HCT116 (cell line): ENCODE measurements around the gene CAPN15. TPM values are rescaled to one million over a fixed set of nuclear protein-coding genes. Genes with fewer than 3 reads are reported as not detected.

Experiments
- ATAC-seq: fragments of 200-7000 bp; cut with Tn5 transposase; 2 replicates; pipeline ENCODE4 v1.9.1; 2020; ENCODE audit warnings: mild to moderate bottlenecking, moderate library complexity
- BruUV-seq: library from RNA; stranded (reverse); fragments of 400-500 nt; replicated peaks from 2 replicates; lab custom pipeline; 2021; lab: Mats Ljungman, UMichigan
- CTCF ChIA-PET: fragments of 300-600 bp; sonication (Branson Sonifier 250); formaldehyde crosslinking; loops from one replicate; lab custom pipeline; 2021; ENCODE audit warnings: antibody characterized with exemption; lab: Charles Lee
- POLR2A ChIA-PET: fragments of 300-600, 350-600 bp; sonication (Branson Sonifier 250); formaldehyde crosslinking; loops from one replicate; lab custom pipeline; 2021; ENCODE audit warnings: antibody characterized with exemption; lab: Charles Lee
- RAD21 ChIA-PET, 2 experiments: fragments of 300-600 bp; sonication (Branson Sonifier 250); formaldehyde crosslinking; loops; one replicate each; lab custom pipeline; 2023; ENCODE audit warnings: low total read pairs in 2 of 2; ENCODE audit not compliant: uncharacterized antibody in 2 of 2, unreplicated experiment in 2 of 2, low non-redundant PET in 1 of 2; lab: Charles Lee
- DNase-seq: peaks from one replicate; pipeline ENCODE4 v3.0.0-alpha.2; 2010; ENCODE audit warnings: low read depth, low spot score
- H2AFZ ChIP-seq: fragments of 200-600 bp; shearing (Covaris generic), sonication (generic); 2 replicates; pipeline ENCODE4 v1.6.1; 2017; ENCODE audit warnings: low read depth, mixed run types, mixed read lengths, antibody characterized with exemption, low read length; ENCODE audit not compliant: poor library complexity, severe bottlenecking
- H3K27ac ChIP-seq: 2 replicates; pipeline ENCODE4 v1.5.1; 2012; ENCODE audit warnings: low read depth, low read length
- H3K27me3 ChIP-seq: fragments of 200-600 bp; sonication (generic); 2 replicates; pipeline ENCODE4 v1.6.1; 2016; ENCODE audit warnings: mixed run types, low read length, mixed read lengths; ENCODE audit not compliant: insufficient read depth
- H3K36me3 ChIP-seq, 2 experiments: fragments of 200-500 bp in 1 of 2; fragments of 200-600 bp in 1 of 2; sonication (Bioruptor generic) in 1 of 2; sonication (generic) in 1 of 2; 2 replicates each; pipeline versions ENCODE4 v1.5.1 to v1.6.1; 2014 to 2016; ENCODE audit warnings: low read length in 2 of 2, inconsistent platforms in 1 of 2, mixed read lengths in 1 of 2, mixed run types in 1 of 2; ENCODE audit not compliant: insufficient read depth in 2 of 2, control insufficient read depth in 1 of 2
- H3K4me1 ChIP-seq, 2 experiments: fragments of 200-600 bp in 1 of 2; sonication (generic) in 1 of 2; 2 replicates each; pipeline versions ENCODE4 v1.5.1 to v1.6.1; 2012 to 2017; ENCODE audit warnings: low read length in 2 of 2, inconsistent platforms in 1 of 2, mild to moderate bottlenecking in 1 of 2, mixed read lengths in 1 of 2, mixed run types in 1 of 2, moderate library complexity in 1 of 2; ENCODE audit not compliant: insufficient read depth in 2 of 2, control insufficient read depth in 1 of 2
- H3K4me2 ChIP-seq: fragments of 200-600 bp; sonication (generic); 2 replicates; pipeline ENCODE4 v1.6.1; 2017; ENCODE audit warnings: mixed run types, low read length, mixed read lengths
- H3K4me3 ChIP-seq, 2 experiments: fragments of 200-600 bp in 1 of 2; sonication (generic) in 1 of 2; replicated peaks in 1 of 2; 2 replicates each; pipeline ENCODE4 v1.5.1; 2011 to 2016; ENCODE audit warnings: low read length in 2 of 2, control low read depth in 1 of 2, low read depth in 1 of 2, mild to moderate bottlenecking in 1 of 2, mixed read lengths in 1 of 2, mixed run types in 1 of 2
- H3K79me2 ChIP-seq: fragments of 200-600 bp; sonication (generic); 2 replicates; pipeline ENCODE4 v1.6.1; 2017; ENCODE audit warnings: mild to moderate bottlenecking, mixed run types, low read length, moderate library complexity, mixed read lengths; ENCODE audit not compliant: insufficient read depth
- H3K9ac ChIP-seq: fragments of 200-600 bp; sonication (generic); 2 replicates; pipeline ENCODE4 v1.6.1; 2016; ENCODE audit warnings: low read length, mixed read lengths
- H3K9me2 ChIP-seq: fragments of 200-600 bp; sonication (generic), shearing (Covaris generic); 2 replicates; pipeline ENCODE4 v1.6.1; 2017; ENCODE audit warnings: mixed run types, mild to moderate bottlenecking, moderate library complexity; ENCODE audit not compliant: insufficient read depth
- H3K9me3 ChIP-seq, 2 experiments: fragments of 200-500 bp in 1 of 2; fragments of 200-600 bp in 1 of 2; sonication (Bioruptor generic) in 1 of 2; sonication (generic) in 1 of 2; 2 replicates each; pipeline ENCODE4 v1.6.1; 2014 to 2017; ENCODE audit warnings: low read length in 2 of 2, mixed read lengths in 2 of 2, inconsistent platforms in 1 of 2, low read depth in 1 of 2, mild to moderate bottlenecking in 1 of 2, mixed run types in 1 of 2, moderate library complexity in 1 of 2; ENCODE audit not compliant: control insufficient read depth in 1 of 2, insufficient read depth in 1 of 2
- H4K20me1 ChIP-seq: fragments of 200-600 bp; sonication (generic), shearing (Covaris generic); 2 replicates; pipeline ENCODE4 v1.6.1; 2017; ENCODE audit warnings: mixed run types, mild to moderate bottlenecking, moderate library complexity; ENCODE audit not compliant: insufficient read depth
- CBX3 ChIP-seq: IDR thresholded peaks from 2 replicates; pipeline ENCODE4 v1.6.1; 2012; ENCODE audit warnings: low read depth
- CEBPB ChIP-seq: IDR thresholded peaks from 2 replicates; pipeline ENCODE4 v1.6.1; 2012; ENCODE audit warnings: low read depth
- CTCF ChIP-seq, 3 experiments: fragments of 200-600 bp in 1 of 3; sonication (generic) in 1 of 3; IDR thresholded peaks in 2 of 3; conservative IDR thresholded peaks in 1 of 3; 2 replicates each; pipeline ENCODE4 v1.5.1; 2012 to 2017; ENCODE audit warnings: low read depth in 2 of 3, low read length in 2 of 3, antibody characterized with exemption in 1 of 3, borderline replicate concordance in 1 of 3, control low read depth in 1 of 3, mild to moderate bottlenecking in 1 of 3, mixed read lengths in 1 of 3, mixed run types in 1 of 3, moderate library complexity in 1 of 3; ENCODE audit not compliant: insufficient read depth in 1 of 3
- EGR1 ChIP-seq: IDR thresholded peaks from 2 replicates; pipeline ENCODE4 v1.6.1; 2012; ENCODE audit warnings: low read depth
- EZH2 ChIP-seq: fragments of 200-600 bp; sonication (generic); IDR thresholded peaks from 2 replicates; pipeline ENCODE4 v1.6.1; 2017; ENCODE audit warnings: antibody characterized with exemption, mixed run types
- EZH2phosphoT487 ChIP-seq: fragments of 200-600 bp; IDR thresholded peaks from 2 replicates; pipeline ENCODE4 v1.6.1; 2018; ENCODE audit warnings: antibody characterized with exemption, borderline replicate concordance
- FOSL1 ChIP-seq: IDR thresholded peaks from 2 replicates; pipeline ENCODE4 v1.6.1; 2012; ENCODE audit warnings: low read depth
- JUND ChIP-seq: IDR thresholded peaks from 2 replicates; pipeline ENCODE4 v1.6.1; 2012
- POLR2AphosphoS5 ChIP-seq: IDR thresholded peaks from 2 replicates; pipeline ENCODE4 v1.6.1; 2011; ENCODE audit warnings: mild to moderate bottlenecking, low read depth, low read length, moderate library complexity
- RAD21 ChIP-seq: IDR thresholded peaks from 2 replicates; pipeline ENCODE4 v1.6.1; 2012; ENCODE audit warnings: low read depth, mild to moderate bottlenecking
- REST ChIP-seq: IDR thresholded peaks from 2 replicates; pipeline ENCODE4 v1.6.1; 2012; ENCODE audit warnings: low read depth
- SIN3A ChIP-seq: IDR thresholded peaks from 2 replicates; pipeline ENCODE4 v1.6.1; 2012; ENCODE audit warnings: low read depth
- YY1 ChIP-seq: IDR thresholded peaks from 2 replicates; pipeline ENCODE4 v1.6.1; 2011; ENCODE audit warnings: low read length, low read depth, moderate library complexity, mild to moderate bottlenecking; ENCODE audit not compliant: insufficient replicate concordance; ENCODE audit errors: extremely low read depth
- ZBTB33 ChIP-seq: IDR thresholded peaks from 2 replicates; pipeline ENCODE4 v1.6.1; 2011; ENCODE audit warnings: mild to moderate bottlenecking, low read length, moderate library complexity; ENCODE audit not compliant: insufficient replicate concordance; ENCODE audit errors: extremely low read depth
- ZFX ChIP-seq: fragments of 450-650 bp; IDR thresholded peaks from 2 replicates; pipeline ENCODE4 v1.6.1; 2017
- intact Hi-C: fragments of 100-400 bp; cut with micrococcal nuclease; formaldehyde crosslinking; loops from 2 replicates; pipeline ENCODE4 v1.10.0; 2022
- total RNA-seq: library from RNA; stranded (reverse); gene quantifications from one replicate; pipeline ENCODE4 v1.2.1, GENCODE V29; 2021; ENCODE audit not compliant: unreplicated experiment

The CAPN15 gene
- total RNA-seq, 1 experiment from 2014 or later = 39.0 TPM

GRCh38 chr16:591231-591630, 63.7 kb downstream of the CAPN15 start:
- peaks cover 33% of the 10 kb centered on the region; the same call in 1 of the 2 replicates for H3K79me2 ChIP-seq
- RAD21 ChIA-PET = no interaction called here
- CTCF ChIA-PET = no interaction called here
- H3K4me1 ChIP-seq = peaks cover 30 to 41% of the 10 kb centered on the region in 2 experiments
- no peaks in the 10 kb centered on the region for H3K27me3 ChIP-seq
- H3K4me3 ChIP-seq = peak overlapping the region in 1 of 2 experiments; percentile 69; a peak in 1 of 4 replicates
- H3K36me3 ChIP-seq = no peaks in the 10 kb centered on the region
- TF ChIP-seq EZH2 (no peak), RAD21 (no peak), YY1 (no peak), REST (no peak), EZH2phosphoT487 (no peak), CTCF (IDR thresholded peaks at IDR 0.05 in 2 of 3, conservative IDR thresholded peaks at IDR 0.05 in 1 of 3; ENCODE audit: borderline replicate concordance in 1 of 3, insufficient read depth in 1 of 3, low read depth in 2 of 3, low read length in 2 of 3) (no peak), ZBTB33 (no peak), FOSL1 (no peak), SIN3A (no peak), POLR2AphosphoS5 (no peak), ZFX (no peak), EGR1 (no peak), CBX3 (no peak), JUND (no peak), CEBPB (no peak)
- no peaks in the 10 kb centered on the region for H3K9me3 ChIP-seq
- H3K4me2 ChIP-seq = peak overlapping the region; percentile 77
- no peak overlapping the region for H2AFZ ChIP-seq
- H4K20me1 ChIP-seq = no peaks in the 10 kb centered on the region
- H3K27ac ChIP-seq = no peak overlapping the region
- H3K9ac ChIP-seq = no peak overlapping the region
- no peaks in the 10 kb centered on the region for H3K9me2 ChIP-seq
- POLR2A ChIA-PET = no interaction called here
- BruUV-seq = TSS peak; percentile 31
- no peak for ATAC-seq
- DNase-seq = no peak
- intact Hi-C loops = loop anchor here (5.0 kb wide), 1 partner anchor 36 kb away; no protein-coding TSS in a partner anchor
